GM19099 (cell line): ENCODE data around the gene AGBL4.

Experiments used
- POLR2A ChIP-seq: IDR thresholded peaks from 3 replicates; pipeline ENCODE4 v1.6.1; 2011; ENCODE audit warnings: low read depth; ENCODE audit not compliant: insufficient read length; ENCODE audit errors: extremely low read depth

AGBL4 gene

DNA sequence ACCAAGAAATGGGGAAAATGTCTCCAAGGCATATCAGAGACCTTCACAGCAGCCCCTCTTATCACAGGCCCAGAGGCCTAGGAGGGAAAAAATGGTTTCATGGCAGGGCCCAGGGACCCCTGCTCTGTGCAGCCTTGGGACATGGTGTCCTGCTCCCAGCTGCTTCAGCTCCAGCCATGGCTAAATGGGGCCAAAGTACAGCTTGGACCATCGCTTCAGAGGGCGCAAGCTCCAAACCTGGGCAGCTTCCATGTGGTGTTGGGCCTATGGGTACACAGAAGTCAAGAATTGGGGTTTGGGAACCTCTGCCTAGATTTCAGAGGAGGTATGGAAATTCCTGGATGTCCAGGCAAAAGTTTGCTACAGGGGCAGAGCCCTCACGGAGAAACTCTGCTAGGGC is 964.7 kb downstream of the AGBL4 start:
- TF ChIP-seq POLR2A, result no peak

DNA sequence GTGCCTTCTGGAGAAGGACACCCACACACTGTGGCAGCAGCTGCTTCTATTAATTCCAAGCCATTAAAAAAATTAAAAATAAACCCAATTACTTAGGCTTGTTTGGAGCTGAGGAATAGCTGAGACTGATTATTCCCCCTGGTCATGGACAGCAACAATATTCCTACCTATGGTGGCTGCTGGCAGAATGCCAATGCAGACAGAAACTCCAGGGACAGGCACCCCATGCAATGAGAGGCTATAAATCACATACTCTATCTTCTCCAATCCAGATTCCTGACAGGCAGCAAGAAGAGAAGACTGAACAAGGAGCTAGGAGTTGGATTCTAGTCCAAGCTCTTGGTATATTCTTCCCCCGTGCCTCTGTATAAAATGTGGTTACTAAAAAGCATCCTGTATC is 971.7 kb downstream of the AGBL4 start:
- TF ChIP-seq POLR2A, result no peak

DNA sequence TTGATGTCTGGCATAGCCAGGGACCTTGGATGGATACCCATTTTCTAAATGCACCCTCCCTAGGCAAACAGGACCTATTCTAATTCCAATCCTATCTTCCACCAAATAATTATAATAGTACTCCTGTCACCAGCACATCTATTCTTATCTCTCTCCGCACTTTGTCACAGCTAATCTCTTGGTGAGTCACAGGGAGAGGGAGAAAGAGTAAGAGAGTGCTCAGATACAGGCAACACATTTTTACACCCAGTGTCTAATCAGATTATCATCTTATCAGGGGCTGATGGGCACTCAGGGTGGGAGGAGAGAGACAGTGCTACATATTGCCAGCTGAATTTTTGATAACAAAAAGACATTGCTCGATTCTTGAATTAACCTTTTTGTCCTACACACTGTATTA is 972.1 kb downstream of the AGBL4 start:
- no peak for TF ChIP-seq POLR2A

DNA sequence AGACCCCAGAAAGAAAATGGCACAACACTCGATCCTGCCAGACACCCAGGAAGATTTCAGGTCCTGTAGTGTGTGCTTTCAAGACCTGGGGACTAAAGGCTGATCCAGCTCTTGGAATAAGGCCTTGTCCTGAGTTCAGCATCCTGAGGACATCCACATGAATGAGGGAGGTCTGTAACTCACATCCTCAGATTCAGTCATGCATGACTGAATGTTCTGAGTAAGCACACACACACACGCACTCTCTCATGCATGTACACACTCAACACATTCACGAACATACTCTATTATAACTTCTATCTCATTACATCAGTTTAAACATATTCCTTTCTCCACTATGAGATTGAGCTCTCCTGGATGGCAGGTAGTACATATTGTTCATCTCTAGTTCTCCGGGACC is 973.7 kb downstream of the AGBL4 start:
- no peak for TF ChIP-seq POLR2A

DNA sequence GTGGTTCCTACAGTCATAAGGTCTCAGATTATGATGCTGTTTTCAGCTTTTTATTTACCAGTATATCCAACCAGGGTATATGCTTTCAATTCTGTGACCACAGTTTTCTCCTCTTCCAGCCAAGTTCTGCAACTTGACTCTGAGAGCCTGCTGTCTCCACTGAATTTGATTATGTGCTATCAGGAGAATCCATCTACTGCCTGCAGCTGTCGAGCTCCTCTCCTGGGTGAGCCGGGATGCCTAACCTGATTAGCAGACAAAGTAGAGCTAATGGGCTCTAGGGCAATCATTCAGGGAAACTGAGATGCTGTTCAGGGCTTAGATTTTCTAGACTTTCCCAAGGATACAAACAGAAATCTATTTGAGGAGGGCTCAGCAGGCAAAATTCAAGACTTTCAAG is 975.6 kb downstream of the AGBL4 start:
- no peak for TF ChIP-seq POLR2A

DNA sequence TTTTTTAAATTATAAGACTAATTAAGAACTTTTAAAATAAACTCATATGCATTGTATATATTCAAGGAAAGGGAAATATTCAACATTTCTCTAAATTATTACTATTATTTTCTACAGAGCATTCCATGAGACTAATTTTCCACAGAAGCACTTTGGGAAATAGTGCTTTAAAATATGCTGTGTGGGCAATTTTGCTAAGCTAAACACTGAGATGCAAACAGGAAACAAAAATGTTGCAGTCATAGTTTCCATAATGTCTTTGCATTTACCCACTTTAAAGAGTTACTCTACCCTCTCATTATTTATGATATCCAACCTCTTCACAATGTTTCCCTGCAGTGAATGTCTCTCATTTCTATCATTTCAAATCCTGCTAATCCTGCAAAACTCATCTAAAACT is 977.4 kb downstream of the AGBL4 start:
- TF ChIP-seq POLR2A, result no peak

DNA sequence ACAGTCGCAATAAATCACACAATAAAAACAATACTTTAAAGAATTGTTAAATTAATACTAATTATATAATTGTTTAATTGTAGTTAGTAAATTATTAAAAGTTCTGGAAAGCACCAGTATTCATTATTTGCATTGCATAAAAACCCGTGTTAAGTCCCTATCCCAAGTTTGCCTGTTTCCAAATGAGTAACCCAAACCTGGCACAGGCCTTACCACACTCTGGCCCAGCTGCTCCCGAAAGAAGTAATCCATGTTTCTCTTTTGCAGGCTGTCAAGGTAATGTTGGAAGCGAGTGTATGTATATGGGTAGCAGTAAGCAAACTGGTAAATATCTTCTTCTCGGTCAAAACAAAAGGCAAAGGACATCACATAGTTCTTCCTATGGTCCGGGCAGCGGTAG is 978.4 kb downstream of the AGBL4 start:
- no peak for TF ChIP-seq POLR2A

DNA sequence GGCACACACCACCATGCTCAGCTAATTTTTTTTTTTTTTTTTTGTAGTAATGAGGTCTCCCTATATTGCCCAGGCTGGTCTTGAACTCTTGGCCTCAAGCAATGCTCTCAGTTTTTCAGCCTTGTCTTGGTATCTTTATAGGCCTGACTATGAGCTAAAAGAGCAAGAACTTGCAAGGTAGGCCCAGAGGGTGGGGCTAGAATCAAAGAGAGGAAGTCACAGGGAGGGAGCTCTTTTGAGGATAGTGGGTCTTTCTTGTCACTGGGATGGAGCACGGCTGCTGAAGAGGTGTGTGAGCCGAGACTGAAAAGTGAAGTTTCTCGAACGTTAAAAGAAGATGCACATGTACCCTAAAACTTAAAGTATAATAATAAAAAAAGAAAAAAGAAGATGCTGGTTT is 987.1 kb downstream of the AGBL4 start:
- TF ChIP-seq POLR2A, result no peak

DNA sequence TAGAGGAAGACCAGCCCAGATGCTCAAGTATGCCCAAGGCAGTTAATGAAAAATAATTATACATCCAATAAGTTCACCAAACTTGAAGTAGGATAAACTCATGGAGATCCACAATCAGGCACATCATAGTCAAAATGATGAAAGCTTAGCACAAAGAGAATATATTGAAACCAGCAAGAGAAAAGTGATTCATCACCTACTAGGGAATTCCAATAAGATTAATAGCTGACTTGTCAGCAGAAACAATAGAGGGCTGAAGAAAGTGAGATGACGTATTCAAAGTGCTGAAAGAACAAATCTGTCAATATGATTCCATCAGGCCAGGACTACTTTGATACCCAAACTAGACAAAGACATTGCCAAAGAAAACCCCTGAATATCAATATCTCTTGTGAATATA is 995.4 kb downstream of the AGBL4 start:
- no peak for TF ChIP-seq POLR2A

DNA sequence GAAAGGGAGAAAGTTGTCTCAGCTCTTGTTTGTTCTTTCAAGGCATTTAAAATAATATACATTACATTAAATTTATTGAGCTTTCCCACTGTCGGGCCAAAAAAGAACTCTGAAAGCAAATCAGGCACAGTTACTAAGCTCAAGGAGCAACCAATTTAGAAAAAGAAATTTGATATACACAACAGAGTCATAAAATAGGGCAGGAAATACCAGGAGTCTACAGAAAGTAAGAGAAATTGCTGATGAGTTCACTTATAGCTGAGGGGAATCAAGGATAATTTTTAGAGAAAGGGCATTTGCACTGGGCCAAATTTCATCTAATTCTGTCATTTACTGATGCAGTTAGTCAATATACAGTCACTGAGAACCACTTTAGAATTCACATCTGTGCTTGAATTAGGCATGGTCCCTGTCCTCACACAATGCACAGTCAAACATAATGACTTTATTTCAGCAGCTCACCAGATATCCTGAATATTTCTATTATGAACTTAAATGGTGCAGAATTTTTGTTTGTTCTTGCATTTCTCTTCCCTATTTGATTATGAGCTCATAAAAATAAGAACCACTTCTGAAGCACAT is 997.4 kb downstream of the AGBL4 start:
- TF ChIP-seq POLR2A, result no peak

DNA sequence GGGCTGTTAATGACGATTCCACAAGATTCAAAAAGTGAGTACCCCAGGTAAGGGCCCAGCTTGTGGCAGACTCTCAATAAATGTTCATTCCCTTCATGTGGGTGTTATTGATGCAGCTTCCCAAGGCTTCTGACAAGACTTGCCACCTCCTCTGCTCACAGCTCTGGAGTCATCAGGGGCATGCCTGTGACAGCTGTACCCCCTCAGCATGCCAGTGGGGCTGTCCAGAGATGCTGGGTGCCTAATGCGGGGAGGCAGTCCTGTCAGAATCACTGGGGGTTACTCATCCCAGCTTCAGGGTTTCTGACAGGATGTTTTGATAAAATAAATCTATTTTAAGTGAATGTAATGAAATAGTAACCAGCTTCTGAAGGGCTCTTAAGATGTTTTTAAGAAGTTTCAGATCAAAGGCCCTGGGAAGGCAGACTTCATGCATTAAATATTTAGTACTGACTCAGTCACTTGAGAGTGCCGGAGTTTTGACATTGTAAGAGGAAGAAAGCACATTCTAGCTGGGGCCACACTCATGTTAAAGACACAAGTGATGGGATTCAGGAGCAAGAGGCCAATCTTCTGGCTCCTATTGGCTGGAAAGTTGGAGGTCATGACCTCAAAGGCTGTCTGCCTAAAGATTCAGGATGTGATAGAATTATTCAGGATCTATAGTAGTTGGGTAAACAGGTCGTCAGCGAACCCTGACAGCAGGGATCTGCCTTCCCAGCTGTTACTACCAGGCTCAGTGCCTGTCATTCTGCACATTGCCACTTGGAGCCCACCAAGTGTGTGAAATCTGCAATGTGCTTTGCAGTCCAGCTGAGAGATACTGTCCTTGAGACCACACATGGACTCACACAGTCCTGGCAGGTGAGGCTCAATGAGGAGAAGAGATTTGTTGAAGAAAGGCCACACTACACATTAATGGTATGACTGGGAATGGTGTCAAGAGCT is 1007.5 kb downstream of the AGBL4 start:
- no peak for TF ChIP-seq POLR2A

DNA sequence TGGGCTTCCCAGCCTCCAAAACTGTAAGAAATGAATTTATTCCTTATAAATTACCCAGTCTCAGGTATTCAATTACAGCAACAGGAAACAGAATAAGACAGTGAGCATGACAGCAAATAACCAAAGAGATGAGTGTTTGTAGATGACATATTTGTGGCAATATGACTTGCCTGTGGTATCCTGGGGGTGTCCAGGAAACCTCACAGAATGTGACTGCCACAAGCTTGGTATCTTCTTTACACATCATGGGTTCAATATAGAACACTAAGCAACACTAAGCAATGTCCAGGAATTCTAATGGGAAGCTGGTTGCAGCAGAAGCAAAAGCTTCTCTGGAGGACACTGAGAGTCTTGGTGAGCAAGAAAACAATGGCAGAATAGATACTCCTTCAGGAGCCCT is 1010.7 kb downstream of the AGBL4 start:
- TF ChIP-seq POLR2A, result no peak

DNA sequence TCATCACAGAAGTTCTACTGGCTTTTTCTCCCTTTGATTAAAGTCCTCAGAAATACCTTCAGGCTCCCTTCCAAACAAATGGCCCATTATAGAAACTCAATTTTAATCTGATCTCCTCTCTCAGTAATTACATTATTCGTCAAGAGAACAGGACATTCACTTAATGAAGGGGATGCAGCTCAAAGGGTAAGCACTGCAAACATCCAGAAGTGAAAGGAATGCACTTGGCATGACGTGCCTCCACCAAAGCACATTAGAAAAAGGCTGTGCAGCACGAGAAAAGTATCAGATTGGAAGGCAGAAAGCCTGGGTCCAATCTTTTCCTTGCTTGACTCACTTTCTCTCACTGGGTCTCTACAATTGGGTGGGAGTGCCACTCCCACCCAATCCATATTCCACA is 1024.4 kb downstream of the AGBL4 start:
- no peak for TF ChIP-seq POLR2A

DNA sequence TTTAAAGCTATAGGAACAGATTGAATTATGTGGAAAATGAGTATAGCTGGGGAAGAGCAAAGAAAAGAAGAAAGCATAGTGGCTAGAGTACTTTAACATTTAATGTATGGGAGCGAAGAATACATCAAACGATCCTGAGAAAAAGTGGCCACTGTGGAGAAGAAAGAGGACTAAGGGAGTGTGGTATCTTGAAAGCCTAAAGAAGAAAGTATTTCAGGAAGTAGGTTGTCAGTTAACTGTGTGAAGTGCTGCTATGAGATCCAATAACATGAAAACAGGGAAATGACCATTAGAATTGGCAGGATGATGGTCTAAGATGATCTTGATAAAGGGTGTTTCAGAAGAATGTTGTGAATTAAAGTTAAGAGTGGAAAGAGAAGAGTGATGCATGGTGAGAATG is 1027.4 kb downstream of the AGBL4 start:
- TF ChIP-seq POLR2A, result no peak

DNA sequence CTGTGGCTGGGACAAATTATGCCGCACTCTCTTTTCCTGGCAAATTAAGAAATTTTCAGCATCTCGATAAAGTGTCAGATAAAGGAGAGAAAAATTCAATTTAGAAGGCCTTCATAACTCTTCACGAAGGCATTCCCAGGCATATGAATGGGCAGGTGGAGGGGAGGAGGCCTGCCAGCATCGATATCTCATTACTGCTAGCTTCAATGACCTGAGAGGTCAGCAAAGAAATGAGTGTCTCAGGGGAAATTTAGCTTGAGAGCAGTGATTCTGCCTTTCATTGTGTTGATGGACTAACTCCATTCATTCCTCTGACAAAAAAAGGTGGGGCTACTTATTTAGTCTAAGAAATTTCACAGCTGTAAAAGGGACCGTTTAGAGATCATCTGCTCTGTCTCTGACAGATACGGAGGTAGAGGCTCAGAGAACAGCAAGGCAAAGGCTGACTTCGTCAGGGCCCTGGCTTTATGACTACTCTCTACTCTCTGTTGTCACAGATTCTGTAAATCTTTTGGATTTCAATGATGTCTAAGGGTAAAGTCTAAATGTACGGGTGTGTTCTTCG is 1035.0 kb downstream of the AGBL4 start:
- TF ChIP-seq POLR2A, result no peak

DNA sequence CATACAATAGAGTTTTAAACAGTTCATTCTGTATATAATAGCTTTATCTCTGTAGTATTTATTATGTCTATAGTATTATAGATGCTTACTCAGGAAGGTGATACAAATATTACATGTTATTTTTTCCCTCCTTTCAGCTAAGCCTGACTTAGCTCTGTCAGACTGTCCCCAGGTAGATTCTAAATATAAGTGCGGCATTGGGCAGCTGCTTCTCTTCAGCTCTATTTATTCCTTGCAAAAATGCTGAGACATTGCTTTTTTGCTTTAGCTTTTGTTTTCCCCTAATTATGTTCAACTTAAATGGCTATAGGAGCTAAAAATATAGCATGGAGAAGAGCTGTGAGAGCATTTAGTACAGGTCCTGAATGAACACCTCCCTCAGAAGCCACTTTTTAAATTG is 1043.8 kb downstream of the AGBL4 start:
- TF ChIP-seq POLR2A, result no peak
